NCI-H2196 treated with DMSO at 0.1 percent for 48 hours (cell line): ENCODE results near the gene DNAJB7.
"Not testable (repeated sequence)": the region's sequence is repeated elsewhere in the genome, so short reads cannot be mapped to it uniquely, and the experiment has no call there.

Experiments
- DNase-seq: peaks from one replicate; lab custom pipeline; 2025; ENCODE audit not compliant: unreplicated experiment; lab: John Stamatoyannopoulos, UW

The DNAJB7 gene

DNA sequence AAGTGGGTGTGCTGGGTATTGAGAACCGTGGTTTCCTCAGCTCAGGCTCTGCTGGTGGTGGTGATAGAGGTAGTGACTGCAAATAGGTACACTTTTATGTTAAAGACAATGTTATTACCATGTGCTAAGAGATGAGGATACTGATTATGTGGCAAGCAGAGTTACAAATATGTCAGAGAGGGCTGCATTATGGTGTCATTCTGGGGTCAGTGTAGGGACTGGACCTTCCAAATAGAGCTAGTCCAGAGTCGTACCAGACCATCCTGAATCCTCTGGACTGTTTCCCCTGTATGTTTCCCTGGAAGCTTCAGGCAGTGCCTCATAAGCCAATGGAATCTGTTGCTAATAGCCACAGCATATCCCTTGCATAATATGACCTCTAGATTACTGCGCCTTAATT, at the start of gene DNAJB7:
TSS of gene DNAJB7 (minus strand) at position 101 of the 400 bp plus-strand sequence. CDS start 119 bp downstream, outside the sequence.
- no peak for DNase-seq

DNA sequence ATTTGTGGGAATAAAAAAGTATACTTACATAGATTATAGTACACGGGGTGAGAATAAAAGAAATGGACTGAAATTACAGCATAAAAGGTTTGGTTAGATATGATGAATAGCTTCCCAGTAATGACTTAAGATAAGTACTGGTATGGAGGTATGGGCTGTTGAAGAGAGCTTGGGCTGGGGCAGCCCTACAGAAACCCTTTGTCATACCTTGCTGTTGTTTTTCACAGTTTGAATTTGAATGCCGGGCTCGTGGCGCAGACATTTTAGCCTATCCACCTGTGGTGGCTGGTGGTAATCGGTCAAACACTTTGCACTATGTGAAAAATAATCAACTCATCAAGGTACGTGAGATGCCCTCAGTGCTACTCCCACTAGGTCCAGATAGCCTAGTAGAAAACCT, 47.0 kb upstream of the DNAJB7 start:
- DNase-seq: no peak

- no peak for DNase-seq
Observed at GRCh38 chr22:40904101-40904500, 42.2 kb upstream of the DNAJB7 start.

DNA sequence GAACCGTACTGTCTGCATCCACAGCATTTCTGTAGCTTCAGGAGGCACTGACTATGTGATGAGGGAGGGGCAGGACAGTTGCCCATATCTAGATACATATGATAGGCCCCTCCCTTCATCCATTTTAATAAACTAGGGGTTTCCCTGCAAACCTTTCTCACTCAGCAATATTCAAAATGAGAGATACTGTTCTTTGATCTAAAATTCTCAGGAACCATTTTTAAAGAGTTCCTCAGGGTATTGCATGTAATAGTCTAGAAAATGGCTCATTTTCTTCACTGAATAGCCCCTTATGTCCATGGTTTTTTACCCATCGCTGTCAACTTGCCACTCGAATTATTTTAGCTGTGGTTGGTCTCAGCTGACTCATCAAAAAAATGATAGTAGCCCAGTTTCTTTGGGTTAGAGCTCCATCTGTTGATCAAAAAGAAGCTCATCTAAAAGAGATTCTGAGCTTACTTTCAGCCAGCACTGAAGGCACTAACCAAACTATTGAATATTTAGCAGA, 37.0 kb upstream of the DNAJB7 start:
- DNase-seq: peak; percentile 9

GRCh38 chr22:40894417-40894816, 32.5 kb upstream of the DNAJB7 start:
- DNase-seq: no peak

- DNase-seq: no peak
Observed at GRCh38 chr22:40890881-40891280, 29.0 kb upstream of the DNAJB7 start.

DNA sequence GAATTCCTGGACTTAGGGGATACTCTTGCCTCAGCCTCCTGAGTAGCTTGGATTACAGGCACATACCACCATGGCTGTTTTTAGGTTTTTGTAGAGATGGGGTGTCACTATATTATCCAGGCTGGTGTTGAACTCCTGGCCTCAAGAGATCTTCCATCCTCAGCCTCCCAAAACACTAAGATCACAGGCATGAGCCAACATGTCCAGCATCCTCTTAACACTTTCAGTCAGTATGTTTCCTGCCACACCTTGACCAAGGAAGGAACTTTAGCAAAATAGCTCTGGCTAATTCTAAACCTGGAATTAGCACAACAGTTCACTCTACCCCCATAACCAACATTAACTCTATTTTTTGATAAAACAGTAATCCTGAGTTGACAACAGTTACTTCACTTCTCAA, 27.2 kb upstream of the DNAJB7 start:
- DNase-seq: no peak

- DNase-seq: no peak
Observed at GRCh38 chr22:40878922-40879321, 17.0 kb upstream of the DNAJB7 start.

- no peak for DNase-seq
Observed at GRCh38 chr22:40877488-40877887, 15.6 kb upstream of the DNAJB7 start.

- no peak for DNase-seq
Observed at GRCh38 chr22:40876907-40877306, 15.0 kb upstream of the DNAJB7 start.

DNA sequence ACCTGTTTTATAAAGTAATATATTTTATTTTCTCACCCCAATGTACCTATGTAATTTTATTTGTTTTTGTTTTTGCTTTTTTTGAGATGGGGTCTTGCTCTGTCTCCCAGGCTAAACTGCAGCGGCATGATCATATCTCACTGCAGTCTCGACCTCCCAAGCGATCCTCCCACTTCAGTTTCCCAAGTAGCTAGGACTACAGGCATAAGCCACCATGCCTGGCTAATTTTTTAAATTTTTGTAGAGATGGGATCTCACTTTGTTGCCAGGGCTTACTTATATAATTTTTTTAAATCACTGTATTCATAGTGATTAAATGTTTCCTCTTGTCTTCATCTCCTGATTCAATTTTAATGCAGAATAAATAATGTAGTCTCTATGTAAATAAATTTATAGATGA, 13.2 kb upstream of the DNAJB7 start:
- DNase-seq: no peak

- DNase-seq: no peak
Observed at GRCh38 chr22:40874016-40874415, 12.1 kb upstream of the DNAJB7 start.

- not testable (repeated sequence) for DNase-seq
Observed at GRCh38 chr22:40868379-40868778, 6.5 kb upstream of the DNAJB7 start.

DNA sequence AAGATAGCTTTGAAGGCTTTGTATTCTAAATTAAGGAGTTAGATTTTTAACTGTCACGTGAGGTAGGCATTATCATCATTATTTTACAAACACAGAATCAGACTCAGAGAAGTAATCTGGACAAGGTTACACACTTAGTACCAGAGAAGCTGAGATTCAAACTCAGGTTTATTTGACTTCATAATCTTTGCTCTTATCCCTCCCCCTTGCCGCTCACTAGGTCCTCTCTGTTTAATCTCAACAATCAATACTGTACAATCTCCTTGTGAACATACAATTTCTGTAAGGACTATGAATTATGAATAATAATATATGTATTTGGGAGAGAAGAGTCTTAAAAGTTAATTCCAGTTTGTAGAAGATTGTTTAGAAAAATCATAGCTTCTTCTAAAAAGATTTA, 5.2 kb upstream of the DNAJB7 start:
- no peak for DNase-seq

DNA sequence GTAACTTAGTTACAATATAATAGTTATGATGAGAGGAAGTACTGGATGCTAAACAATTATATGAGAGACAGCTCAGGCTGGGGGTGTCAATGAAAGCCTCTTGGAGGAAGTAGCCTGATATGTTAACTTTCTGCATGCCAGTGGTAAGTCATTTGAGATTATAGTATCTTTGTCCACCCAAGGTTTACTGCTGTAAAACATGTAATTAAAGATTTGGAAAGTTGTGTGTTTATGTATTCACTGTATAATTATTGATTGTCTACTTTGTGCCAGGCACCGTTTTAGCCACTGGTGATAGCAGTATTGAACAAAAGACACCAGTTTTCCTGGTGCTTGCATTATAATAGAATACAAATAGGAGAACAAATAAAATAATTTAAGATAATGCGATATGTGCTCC, 624 bp upstream of the DNAJB7 start:
- DNase-seq: no peak

GRCh38 chr22:40857309-40857855, 4.5 kb downstream of the DNAJB7 start:
- no peak for DNase-seq

DNA sequence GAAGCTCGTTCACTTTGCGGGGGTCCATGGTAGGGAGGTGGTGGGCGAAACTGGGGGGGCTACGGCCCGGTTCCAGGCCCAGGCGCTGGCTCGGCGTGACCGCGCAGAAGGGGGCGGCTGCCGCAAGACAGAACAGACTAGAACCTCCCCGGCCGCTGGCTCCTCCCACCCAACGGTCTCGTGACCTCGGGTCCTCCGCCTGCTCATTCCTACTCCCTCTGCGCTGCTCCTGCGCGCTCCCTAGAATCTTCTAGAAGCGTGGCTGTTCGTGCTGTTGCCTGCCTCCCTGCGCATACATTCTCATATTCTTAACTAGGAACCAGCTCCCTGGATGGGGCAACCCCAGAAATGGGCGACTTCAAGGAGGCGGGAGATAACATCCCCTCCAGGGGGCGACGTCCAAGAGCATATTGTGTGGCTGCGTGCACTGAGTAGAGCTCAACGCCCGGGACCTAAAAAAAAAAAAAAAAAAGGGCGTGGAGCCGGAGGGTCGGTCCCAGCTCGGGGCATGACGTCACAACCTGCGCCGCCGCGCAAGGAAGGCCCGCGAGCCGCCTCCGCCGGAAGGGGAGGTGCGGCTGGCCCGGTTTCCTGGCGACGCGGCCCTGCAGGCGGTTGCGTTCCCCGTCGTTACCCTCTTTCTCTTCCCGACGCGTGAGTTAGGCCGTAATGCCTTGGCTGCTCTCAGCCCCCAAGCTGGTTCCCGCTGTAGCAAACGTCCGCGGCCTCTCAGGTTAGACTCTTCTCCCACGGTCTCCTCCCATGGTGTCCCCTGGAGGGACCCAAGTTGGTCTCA, 5.2 kb downstream of the DNAJB7 start, which contains the start of the genes ST13 and XPNPEP3:
TSS of gene ST13 (minus strand) at position 127 of the 796 bp plus-strand sequence. CDS start at position 28, 99 bp downstream.
TSS of gene XPNPEP3 (plus strand) at position 636 of the 796 bp plus-strand sequence. CDS start at position 670, 34 bp downstream.
- DNase-seq: peak; percentile 92

GRCh38 chr22:40855979-40856512, 5.9 kb downstream of the DNAJB7 start:
- DNase-seq: no peak

DNA sequence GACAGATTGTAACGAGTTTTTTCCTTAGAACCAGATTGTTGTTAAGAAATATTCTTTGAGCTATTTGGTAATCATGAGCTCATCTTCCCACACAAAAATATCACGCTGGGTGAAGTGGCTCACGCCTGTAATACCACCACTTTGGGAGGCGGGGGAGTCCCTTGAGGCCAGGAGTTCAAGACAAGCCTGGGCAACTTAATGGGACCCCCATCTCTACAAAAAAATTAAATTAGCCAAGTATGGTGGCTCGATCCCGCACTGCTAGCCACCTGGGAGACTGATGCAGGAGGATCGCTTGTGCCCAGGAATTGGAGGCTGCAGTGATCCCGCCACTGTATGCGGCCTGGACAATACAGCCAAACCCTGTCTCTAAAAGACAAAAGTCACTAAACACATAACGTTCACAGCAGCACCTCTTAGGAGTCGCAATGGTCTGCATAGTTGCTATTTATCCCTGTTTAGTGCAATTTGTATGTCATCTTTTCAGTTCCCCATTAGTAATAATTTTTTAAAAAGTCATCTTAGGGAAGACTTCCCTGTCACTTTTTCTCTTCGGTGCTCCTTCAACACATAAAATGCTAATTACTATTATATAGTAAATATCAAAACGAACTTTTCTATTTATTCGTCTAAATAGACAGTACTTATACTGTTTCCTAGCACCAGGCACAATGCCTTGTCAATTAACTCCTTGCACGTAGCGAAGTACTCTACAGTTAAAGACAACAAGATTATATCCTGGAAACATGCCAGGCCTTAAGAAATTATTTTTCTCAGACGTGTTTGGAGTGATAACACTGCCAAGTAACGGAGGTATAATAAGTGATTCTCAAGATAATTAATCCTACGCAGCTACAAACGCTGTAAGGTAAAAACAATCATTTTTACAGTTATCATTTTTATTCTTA, 6.6 kb downstream of the DNAJB7 start:
- DNase-seq: no peak

GRCh38 chr22:40853961-40854360, 8.0 kb downstream of the DNAJB7 start:
- no peak for DNase-seq

DNA sequence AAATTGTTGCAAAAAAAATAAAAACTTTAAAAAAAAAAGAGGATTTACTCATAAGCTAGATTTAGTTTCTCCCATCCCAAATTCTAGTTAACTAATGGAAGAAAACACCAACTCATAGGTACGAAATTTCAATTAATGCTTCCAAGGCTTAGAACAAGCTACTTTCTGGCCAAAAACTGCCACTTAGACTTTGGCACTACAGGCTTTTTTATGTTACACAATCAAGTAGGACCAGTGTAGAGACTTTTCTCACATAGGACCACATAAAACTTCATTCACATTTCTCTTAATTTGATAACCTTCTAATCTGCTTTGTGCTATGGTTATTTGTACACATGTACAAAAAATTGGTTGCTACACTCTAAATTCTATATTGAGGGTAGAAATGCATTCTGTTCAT, 8.6 kb downstream of the DNAJB7 start:
- no peak for DNase-seq
